Effector CD4-positive, alpha-beta T cell (primary cell): ENCODE data around the gene CST8.

ENCODE experiments used
- DNase-seq: peaks from one replicate; pipeline ENCODE4 v3.0.0-alpha.2; 2020

Gene CST8

GRCh38 chr20:23526850-23527249, 35.9 kb downstream of the CST8 start:
- DNase-seq: no peak

GRCh38 chr20:23528867-23529431, 38.0 kb downstream of the CST8 start:
- no peak for DNase-seq

- no peak for DNase-seq
Observed at GRCh38 chr20:23530937-23531567, 40.1 kb downstream of the CST8 start.

DNA sequence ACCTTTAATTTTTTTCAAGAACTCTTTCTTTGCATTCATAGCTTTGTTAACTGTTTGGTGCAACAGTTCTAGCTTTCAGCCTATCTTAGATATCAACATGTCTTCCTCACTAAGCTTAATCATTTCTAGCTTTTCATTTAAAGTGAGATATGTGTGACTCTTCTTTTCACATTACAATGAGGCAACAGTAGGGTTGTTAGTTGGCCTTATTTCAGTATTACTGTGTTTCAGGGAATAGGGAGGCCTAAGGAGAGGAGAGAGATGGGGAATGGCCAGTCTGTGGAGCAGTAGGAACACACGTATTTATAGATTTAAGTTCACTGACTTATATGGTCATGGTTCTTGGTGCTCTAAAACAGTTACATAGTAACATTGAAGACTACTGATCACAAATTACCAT, 41.6 kb downstream of the CST8 start:
- no peak for DNase-seq

DNA sequence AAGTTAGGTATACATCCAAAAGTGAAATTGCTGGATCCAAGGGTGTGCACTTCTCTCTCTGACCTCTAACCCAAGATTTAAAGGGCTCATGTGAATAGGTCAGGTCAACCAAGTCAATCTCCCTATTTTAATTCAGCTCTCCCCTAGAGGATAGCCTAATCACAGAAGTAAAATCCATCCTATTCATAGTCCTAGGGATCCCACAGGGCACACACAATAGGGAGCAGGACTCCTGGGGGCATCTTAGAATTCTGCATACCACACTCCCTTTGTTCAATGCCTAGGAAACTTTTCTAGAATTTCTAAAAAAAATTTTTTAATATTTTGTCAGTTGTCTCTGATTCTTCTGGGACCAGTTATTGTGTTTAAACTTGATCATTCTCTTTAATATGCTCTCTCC, 42.2 kb downstream of the CST8 start:
- no peak for DNase-seq

DNA sequence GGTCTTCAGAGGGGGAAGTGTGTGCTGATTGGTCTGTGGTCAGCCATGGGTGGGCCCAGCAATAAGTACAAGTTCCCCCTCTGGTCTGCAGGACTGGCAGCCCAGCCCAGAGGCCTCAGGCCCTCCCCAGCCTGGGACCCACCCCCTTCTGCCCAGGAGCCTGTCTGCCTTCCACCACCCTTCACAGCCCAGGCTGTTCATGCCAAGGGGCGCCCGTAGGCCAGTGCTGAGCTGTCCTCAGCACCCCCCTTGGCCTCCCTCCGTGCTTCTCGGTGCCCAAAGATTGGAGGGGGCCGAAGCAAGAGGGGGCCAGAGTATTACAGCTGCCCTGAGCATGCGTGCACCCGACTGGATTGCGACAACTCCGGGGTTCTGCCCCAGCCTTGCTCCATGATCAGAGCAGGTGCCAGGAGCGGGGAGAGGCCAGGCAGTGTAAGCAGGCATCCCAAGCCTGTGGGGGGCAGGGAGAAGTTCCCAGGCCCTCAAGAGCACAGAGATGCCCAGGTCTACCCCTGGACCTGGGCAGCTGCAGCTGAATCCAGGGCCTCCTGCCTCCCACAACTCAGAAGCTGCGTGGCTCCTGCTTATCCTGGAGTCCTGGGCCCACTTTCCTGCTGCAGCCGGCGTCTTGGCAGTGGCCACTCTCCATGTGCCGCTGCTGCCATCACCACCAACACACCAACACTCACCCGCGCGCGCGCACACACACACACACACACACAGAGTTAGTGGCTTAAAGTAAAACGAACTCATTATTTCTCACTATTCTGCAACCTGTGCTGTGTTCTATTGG, 44.1 kb downstream of the CST8 start:
- DNase-seq: no peak

GRCh38 chr20:23536328-23536974, 45.5 kb downstream of the CST8 start:
- DNase-seq: no peak

DNA sequence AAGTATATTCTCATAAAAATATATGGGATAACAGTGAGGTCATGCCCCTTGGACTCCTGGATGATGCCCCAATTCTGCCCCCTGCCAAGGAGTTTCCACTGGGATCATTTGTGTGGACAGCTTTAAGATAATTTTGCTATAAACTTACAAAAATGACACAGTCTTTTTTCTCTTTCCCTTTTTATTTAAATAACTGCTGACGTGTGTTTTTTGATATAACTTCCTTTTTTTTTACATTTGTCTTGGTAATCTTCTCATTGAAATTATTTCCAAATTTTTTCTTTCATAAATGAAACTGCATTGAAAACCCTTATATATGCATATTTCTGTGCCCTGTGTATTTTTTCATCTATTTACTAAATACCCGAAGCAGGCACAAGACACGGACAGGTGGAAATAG, 46.1 kb downstream of the CST8 start:
- DNase-seq: no peak

GRCh38 chr20:23540624-23541023, 49.7 kb downstream of the CST8 start:
- no peak for DNase-seq

DNA sequence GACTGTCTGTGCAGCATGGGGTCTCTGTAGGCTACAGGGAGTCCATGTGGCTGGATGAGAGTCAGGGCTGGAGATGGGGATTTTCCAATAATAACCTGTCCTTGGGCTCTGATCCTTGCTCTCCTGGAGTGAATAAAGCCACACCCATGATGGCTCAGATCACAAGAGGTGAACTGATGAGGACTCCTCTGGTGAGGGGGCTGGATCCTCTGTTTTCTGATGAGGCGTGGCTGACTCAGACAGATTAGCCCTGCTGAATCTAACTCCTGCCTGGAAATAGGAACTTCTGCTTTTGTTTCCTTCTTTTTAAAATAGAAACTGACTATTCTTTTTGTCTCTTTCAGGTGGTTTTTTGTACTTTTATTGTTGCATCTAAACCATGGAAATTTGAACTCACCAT, 50.4 kb downstream of the CST8 start:
- DNase-seq: no peak

GRCh38 chr20:23541776-23542175, 50.9 kb downstream of the CST8 start:
- DNase-seq: no peak

GRCh38 chr20:23542801-23543200, 51.9 kb downstream of the CST8 start:
- no peak for DNase-seq

- DNase-seq: no peak
Observed at GRCh38 chr20:23544133-23544532, 53.2 kb downstream of the CST8 start.
